Measurements from ENCODE around the gene GPR50. TPM values are rescaled to one million over a fixed set of nuclear protein-coding genes. Genes with fewer than 3 reads are reported as not detected.

GPR50 gene
- total RNA-seq, 2 experiments from 2014 or later, result not detected

DNA sequence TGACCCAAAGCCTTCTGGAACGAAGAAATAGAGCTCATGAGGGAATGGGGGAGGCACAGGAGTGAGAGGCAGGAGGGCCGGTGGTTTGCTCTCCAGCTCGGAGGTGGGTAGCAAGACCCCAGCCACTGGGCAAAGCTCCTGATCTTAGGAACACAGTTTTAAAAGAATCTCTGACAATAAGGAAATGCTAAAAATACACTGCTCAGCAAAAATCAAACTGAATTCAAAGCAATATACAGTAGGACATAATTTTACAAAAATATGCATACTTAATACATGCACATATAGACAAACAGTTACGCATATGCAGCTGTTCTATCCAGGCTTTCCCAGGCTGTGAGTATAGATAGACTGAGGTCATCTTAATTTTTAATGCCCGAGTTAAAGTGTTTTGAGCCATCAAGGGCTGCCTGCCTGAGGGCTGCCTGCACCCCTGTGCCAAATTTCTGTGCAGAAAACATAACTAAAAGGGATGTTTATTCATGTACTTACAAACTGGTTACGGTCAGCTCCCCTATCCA is 6.9 kb downstream of the GPR50 start:
- H3K27ac Mint-ChIP-seq, result no peak overlapping the region
- H3K27me3 Mint-ChIP-seq, result peaks cover 63% of the 10 kb centered on the region
- CTCF ChIA-PET, result no interaction called here
- no peak overlapping the region for H3K27ac ChIP-seq (ENCODE audit: low read depth in 1 of 2, low read length in 2 of 2)
- POLR2A ChIA-PET, result no interaction called here
- peaks cover 9% of the 10 kb centered on the region for H3K4me1 Mint-ChIP-seq (ENCODE audit: low read depth)
- H3K9me3 Mint-ChIP-seq, result no peaks in the 10 kb centered on the region
- H3K4me3 Mint-ChIP-seq, result no peak overlapping the region
- TF ChIP-seq, protein P1, sequence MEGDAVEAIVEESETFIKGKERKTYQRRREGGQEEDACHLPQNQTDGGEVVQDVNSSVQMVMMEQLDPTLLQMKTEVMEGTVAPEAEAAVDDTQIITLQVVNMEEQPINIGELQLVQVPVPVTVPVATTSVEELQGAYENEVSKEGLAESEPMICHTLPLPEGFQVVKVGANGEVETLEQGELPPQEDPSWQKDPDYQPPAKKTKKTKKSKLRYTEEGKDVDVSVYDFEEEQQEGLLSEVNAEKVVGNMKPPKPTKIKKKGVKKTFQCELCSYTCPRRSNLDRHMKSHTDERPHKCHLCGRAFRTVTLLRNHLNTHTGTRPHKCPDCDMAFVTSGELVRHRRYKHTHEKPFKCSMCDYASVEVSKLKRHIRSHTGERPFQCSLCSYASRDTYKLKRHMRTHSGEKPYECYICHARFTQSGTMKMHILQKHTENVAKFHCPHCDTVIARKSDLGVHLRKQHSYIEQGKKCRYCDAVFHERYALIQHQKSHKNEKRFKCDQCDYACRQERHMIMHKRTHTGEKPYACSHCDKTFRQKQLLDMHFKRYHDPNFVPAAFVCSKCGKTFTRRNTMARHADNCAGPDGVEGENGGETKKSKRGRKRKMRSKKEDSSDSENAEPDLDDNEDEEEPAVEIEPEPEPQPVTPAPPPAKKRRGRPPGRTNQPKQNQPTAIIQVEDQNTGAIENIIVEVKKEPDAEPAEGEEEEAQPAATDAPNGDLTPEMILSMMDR (IDR thresholded peaks at IDR 0.05), result no peak
- no peaks in the 10 kb centered on the region for H3K9me3 ChIP-seq (ENCODE audit: control insufficient read depth in 1 of 2, insufficient read depth in 1 of 2, low read length in 2 of 2)
- no peak overlapping the region for H3K4me3 ChIP-seq (ENCODE audit: low read length)
- intact Hi-C loops (cut with DNase I, micrococcal nuclease), result no loop called here
- H3K27me3 ChIP-seq (ENCODE audit: control insufficient read depth in 1 of 2, insufficient read depth in 2 of 2, low read length in 2 of 2), result peaks cover 7 to 20% of the 10 kb centered on the region in 2 experiments
- H3K4me1 ChIP-seq (ENCODE audit: insufficient read depth, low read length), result no peaks in the 10 kb centered on the region
- no peaks in the 10 kb centered on the region for H3K36me3 ChIP-seq (ENCODE audit: insufficient read depth, low read length)
- no peaks in the 10 kb centered on the region for H3K36me3 Mint-ChIP-seq (ENCODE audit: low read depth)
- DNase-seq (no peak), ATAC-seq (ENCODE audit: poor library complexity) (no peak)

DNA sequence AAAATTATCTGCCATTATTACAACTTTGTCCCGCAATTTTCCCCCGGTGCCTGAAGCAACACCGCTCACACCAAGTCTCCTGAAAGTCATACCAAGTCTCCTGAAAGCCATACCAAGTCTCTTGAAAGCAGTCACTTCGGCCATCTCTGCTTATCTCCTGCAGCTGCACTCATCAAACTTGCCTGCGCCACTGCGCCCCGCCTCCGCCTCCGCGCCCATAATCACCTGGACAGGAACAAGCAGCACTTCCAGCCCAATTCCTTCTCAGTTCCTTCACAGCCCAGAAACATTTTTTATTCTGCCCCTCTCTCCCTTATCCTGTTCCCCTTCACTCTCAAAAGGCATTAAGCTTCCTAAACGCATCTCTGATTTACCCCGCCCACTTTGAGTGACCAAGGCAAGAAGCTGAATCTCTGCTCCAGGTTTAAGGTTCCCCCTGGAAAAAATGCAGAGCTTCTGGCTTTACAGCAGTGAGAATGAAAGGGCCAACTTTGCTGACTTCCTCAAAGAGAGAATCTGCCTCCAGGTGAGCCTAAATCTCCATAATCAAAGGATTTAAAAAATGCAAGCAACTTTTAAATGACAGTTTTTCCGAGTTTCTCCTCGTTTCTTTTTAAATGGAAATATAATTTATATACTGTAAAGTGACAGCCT is 7.7 kb downstream of the GPR50 start:
- intact Hi-C loops (cut with DNase I, micrococcal nuclease), result no loop called here
- ChIA-PET CTCF (no interaction called here), POLR2A (no interaction called here)
- no peak for DNase-seq
- TF ChIP-seq, protein P1 (IDR thresholded peaks at IDR 0.05), result no peak
- Mint-ChIP-seq H3K27ac (no peak overlapping the region), H3K27me3 (peaks cover 58% of the 10 kb centered on the region), H3K4me1 (ENCODE audit: low read depth) (peaks cover 4% of the 10 kb centered on the region), H3K4me3 (no peak overlapping the region), H3K9me3 (no peaks in the 10 kb centered on the region), H3K36me3 (ENCODE audit: low read depth) (no peaks in the 10 kb centered on the region)
- no peaks in the 10 kb centered on the region for H3K9me3 ChIP-seq (ENCODE audit: control insufficient read depth in 1 of 2, insufficient read depth in 1 of 2, low read length in 2 of 2)
- H3K27me3 ChIP-seq (ENCODE audit: control insufficient read depth in 1 of 2, insufficient read depth in 2 of 2, low read length in 2 of 2), result peaks cover 7 to 26% of the 10 kb centered on the region in 2 experiments
- no peaks in the 10 kb centered on the region for H3K36me3 ChIP-seq (ENCODE audit: insufficient read depth, low read length)
- no peak overlapping the region for H3K4me3 ChIP-seq (ENCODE audit: low read length)
- no peak for ATAC-seq (ENCODE audit: poor library complexity)
- no peak overlapping the region for H3K27ac ChIP-seq (ENCODE audit: low read depth in 1 of 2, low read length in 2 of 2)
- no peaks in the 10 kb centered on the region for H3K4me1 ChIP-seq (ENCODE audit: insufficient read depth, low read length)

DNA sequence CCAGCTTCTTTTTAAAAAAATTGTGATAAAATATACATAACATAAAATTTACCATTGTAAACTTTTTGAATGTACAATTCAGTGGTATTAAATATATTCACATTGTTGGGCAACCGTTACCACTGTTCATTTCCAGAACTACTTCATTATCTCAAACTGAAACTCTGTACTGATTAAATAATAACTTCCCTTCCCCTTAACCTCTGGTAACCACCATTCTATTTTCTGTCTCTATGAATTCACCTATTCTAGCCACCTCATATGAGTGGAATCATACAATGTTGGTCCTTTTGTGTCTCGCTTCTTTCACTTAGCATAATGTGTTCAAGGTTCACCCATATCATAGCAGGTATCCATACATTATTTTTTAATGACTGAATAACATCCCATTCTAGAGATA is 8.3 kb downstream of the GPR50 start:
- Mint-ChIP-seq H3K27me3 (peaks cover 56% of the 10 kb centered on the region), H3K4me3 (no peak overlapping the region), H3K4me1 (ENCODE audit: low read depth) (no peaks in the 10 kb centered on the region), H3K9me3 (no peaks in the 10 kb centered on the region), H3K36me3 (ENCODE audit: low read depth) (no peaks in the 10 kb centered on the region), H3K27ac (no peak overlapping the region)
- no peak for DNase-seq
- no peak overlapping the region for H3K4me3 ChIP-seq (ENCODE audit: low read length)
- no peaks in the 10 kb centered on the region for H3K4me1 ChIP-seq (ENCODE audit: insufficient read depth, low read length)
- H3K27me3 ChIP-seq (ENCODE audit: control insufficient read depth in 1 of 2, insufficient read depth in 2 of 2, low read length in 2 of 2), result peaks cover 5 to 26% of the 10 kb centered on the region in 2 experiments
- POLR2A ChIA-PET, result no interaction called here
- no peak overlapping the region for H3K27ac ChIP-seq (ENCODE audit: low read depth in 1 of 2, low read length in 2 of 2)
- H3K9me3 ChIP-seq (ENCODE audit: control insufficient read depth in 1 of 2, insufficient read depth in 1 of 2, low read length in 2 of 2), result no peaks in the 10 kb centered on the region
- TF ChIP-seq, protein P1 (IDR thresholded peaks at IDR 0.05), result no peak
- CTCF ChIA-PET, result no interaction called here
- H3K36me3 ChIP-seq (ENCODE audit: insufficient read depth, low read length), result no peaks in the 10 kb centered on the region
- ATAC-seq (ENCODE audit: poor library complexity), result no peak
- intact Hi-C loops (cut with DNase I, micrococcal nuclease), result no loop called here

Data from CD4-positive, alpha-beta T cell (primary cell).